ENCODE measurements around the gene KREMEN2. TPM values are rescaled to one million over a fixed set of nuclear protein-coding genes. Genes with fewer than 3 reads are reported as not detected.

KREMEN2 gene
- total RNA-seq, 1 donor = not detected

DNA sequence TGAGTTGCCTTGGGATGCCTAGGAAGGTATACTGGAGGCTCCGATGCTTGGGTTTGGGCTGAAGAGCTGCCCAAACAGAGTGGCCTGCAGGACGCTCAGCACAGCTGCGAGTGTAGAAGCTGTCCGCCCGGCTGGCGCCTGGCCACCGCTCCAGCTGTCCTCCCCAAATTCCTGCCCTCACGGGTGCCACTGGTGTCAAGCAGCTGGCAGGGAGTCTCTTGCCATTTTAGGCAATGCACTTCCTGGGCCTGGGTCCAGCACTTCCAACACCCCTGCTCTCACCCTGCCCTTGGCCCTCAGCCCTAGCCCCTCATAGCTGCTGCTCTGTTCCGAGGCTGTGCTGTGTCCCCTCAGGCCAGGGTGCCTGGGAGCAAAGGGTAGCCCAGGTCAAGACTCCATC, 21.4 kb downstream of the KREMEN2 start:
- Histone ChIP-seq H3K36me3 (ENCODE audit: insufficient read depth, low read length) (no peaks in the 10 kb centered on the region), H3K79me2 (ENCODE audit: insufficient read depth, low read length) (no peaks in the 10 kb centered on the region), H3K4me1 (ENCODE audit: insufficient read depth, low read length) (peaks cover 4% of the 10 kb centered on the region), H3K9me3 (ENCODE audit: low read depth, low read length) (no peaks in the 10 kb centered on the region), H4K20me1 (ENCODE audit: insufficient read depth, low read length) (no peaks in the 10 kb centered on the region), H3K4me3 (ENCODE audit: insufficient read depth, low read length) (no peak overlapping the region), H2AFZ (ENCODE audit: low read length) (no peak overlapping the region), H3K27me3 (ENCODE audit: insufficient read depth, low read length) (peaks cover 8% of the 10 kb centered on the region), H3K4me2 (ENCODE audit: insufficient read depth, low read length) (no peak overlapping the region), H3K27ac (ENCODE audit: low read depth, low read length) (no peak overlapping the region)
- TF ChIP-seq, protein P1, sequence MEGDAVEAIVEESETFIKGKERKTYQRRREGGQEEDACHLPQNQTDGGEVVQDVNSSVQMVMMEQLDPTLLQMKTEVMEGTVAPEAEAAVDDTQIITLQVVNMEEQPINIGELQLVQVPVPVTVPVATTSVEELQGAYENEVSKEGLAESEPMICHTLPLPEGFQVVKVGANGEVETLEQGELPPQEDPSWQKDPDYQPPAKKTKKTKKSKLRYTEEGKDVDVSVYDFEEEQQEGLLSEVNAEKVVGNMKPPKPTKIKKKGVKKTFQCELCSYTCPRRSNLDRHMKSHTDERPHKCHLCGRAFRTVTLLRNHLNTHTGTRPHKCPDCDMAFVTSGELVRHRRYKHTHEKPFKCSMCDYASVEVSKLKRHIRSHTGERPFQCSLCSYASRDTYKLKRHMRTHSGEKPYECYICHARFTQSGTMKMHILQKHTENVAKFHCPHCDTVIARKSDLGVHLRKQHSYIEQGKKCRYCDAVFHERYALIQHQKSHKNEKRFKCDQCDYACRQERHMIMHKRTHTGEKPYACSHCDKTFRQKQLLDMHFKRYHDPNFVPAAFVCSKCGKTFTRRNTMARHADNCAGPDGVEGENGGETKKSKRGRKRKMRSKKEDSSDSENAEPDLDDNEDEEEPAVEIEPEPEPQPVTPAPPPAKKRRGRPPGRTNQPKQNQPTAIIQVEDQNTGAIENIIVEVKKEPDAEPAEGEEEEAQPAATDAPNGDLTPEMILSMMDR (IDR thresholded peaks at IDR 0.05; ENCODE audit: extremely low read depth, low read depth, low read length) = no peak
- no peak for DNase-seq (ENCODE audit: insufficient read length, low spot score, missing footprints)

DNA sequence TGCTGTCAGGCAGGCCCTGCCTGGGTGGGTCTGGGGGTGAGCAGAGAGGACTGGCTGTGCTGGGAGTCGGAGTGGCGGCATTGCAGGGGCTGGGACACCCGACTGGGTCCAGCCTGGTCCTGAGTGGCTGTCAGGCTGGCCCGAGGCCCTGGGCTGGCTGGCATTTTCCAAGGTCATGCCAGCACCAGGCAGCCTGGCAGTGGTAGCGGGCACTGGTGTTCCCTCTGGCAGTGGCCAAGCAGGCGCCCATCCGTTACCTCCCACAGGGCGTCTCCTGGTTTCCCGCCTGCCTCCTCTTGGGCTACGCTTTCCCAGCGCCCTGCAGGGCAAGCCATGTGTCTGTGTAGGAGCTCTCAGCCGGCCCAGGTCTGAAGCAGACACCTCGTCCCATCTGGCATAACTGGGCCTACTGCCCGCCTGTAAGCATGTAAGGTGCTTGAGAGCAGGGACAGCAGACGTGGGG, 21.8 kb downstream of the KREMEN2 start:
- Histone ChIP-seq H3K4me3 (ENCODE audit: insufficient read depth, low read length) (no peak overlapping the region), H3K79me2 (ENCODE audit: insufficient read depth, low read length) (no peaks in the 10 kb centered on the region), H3K4me1 (ENCODE audit: insufficient read depth, low read length) (peaks cover 1% of the 10 kb centered on the region), H3K4me2 (ENCODE audit: insufficient read depth, low read length) (no peak overlapping the region), H3K27me3 (ENCODE audit: insufficient read depth, low read length) (peaks cover 8% of the 10 kb centered on the region), H3K9me3 (ENCODE audit: low read depth, low read length) (no peaks in the 10 kb centered on the region), H4K20me1 (ENCODE audit: insufficient read depth, low read length) (no peaks in the 10 kb centered on the region), H3K27ac (ENCODE audit: low read depth, low read length) (no peak overlapping the region), H3K36me3 (ENCODE audit: insufficient read depth, low read length) (no peaks in the 10 kb centered on the region), H2AFZ (ENCODE audit: low read length) (no peak overlapping the region)
- no peak for DNase-seq (ENCODE audit: insufficient read length, low spot score, missing footprints)
- TF ChIP-seq, protein P1 (IDR thresholded peaks at IDR 0.05; ENCODE audit: extremely low read depth, low read depth, low read length) = no peak

DNA sequence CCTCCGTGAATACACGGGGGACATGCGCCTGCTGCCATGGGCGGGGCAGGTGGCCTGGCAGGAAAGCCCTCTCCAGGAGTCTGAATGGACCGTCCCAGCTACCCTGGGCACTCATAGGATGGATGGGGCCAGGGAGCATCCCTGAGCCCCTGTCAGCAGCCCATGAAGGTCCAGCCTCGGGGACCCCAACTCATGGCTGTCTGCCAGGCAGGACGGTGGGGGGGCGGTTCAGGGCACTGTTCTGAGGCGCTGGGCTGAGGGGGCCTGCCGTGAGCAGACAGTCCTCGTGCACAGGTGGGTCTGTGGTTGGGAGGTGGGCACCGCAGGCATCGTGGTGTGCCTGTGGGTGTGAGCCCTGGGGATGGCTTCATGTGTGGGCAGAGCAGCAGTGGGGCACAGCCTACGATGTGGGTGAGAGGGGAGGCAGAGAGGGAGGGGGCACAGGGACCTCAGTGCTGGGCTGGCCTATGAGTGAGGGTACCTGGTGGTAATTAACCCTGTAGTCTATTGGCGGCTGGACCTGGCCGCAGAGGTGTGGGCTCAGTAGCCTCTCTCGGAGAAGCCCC, 22.6 kb downstream of the KREMEN2 start:
- Histone ChIP-seq H3K36me3 (ENCODE audit: insufficient read depth, low read length) (no peaks in the 10 kb centered on the region), H3K79me2 (ENCODE audit: insufficient read depth, low read length) (no peaks in the 10 kb centered on the region), H3K27ac (ENCODE audit: low read depth, low read length) (no peak overlapping the region), H3K9me3 (ENCODE audit: low read depth, low read length) (no peaks in the 10 kb centered on the region), H2AFZ (ENCODE audit: low read length) (no peak overlapping the region), H3K4me1 (ENCODE audit: insufficient read depth, low read length) (no peaks in the 10 kb centered on the region), H3K4me3 (ENCODE audit: insufficient read depth, low read length) (no peak overlapping the region), H3K4me2 (ENCODE audit: insufficient read depth, low read length) (no peak overlapping the region), H4K20me1 (ENCODE audit: insufficient read depth, low read length) (no peaks in the 10 kb centered on the region), H3K27me3 (ENCODE audit: insufficient read depth, low read length) (peaks cover 8% of the 10 kb centered on the region)
- TF ChIP-seq, protein P1 (IDR thresholded peaks at IDR 0.05; ENCODE audit: extremely low read depth, low read depth, low read length) = no peak
- no peak for DNase-seq (ENCODE audit: insufficient read length, low spot score, missing footprints)

DNA sequence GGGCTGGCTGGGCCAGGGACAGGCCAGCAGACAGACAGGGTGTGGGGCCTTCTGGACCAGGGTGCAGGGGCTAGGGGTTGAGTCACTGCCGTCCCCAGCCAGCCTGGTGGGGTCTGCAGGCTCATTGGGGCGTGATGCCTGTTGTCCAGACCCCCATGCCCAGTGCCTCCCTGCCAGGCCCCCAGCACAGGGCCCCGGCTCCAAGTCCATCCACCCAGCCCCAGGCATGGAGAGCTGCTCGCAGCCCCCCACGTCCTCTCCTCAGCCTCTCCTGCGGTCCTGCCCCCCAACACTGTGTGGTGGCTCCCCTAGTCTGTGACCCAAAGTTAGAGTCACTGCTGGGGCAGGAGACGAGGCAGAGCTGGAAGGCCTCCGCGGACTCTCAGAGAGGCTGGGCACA, 23.2 kb downstream of the KREMEN2 start:
- H3K4me3 ChIP-seq (ENCODE audit: insufficient read depth, low read length) = no peak overlapping the region
- no peak overlapping the region for H3K4me2 ChIP-seq (ENCODE audit: insufficient read depth, low read length)
- DNase-seq (ENCODE audit: insufficient read length, low spot score, missing footprints) = no peak

More for the DNA sequence above, 23.2 kb downstream of the KREMEN2 start:
- H4K20me1 ChIP-seq (ENCODE audit: insufficient read depth, low read length) = no peaks in the 10 kb centered on the region
- H3K79me2 ChIP-seq (ENCODE audit: insufficient read depth, low read length) = no peaks in the 10 kb centered on the region
- no peaks in the 10 kb centered on the region for H3K4me1 ChIP-seq (ENCODE audit: insufficient read depth, low read length)
- H3K27ac ChIP-seq (ENCODE audit: low read depth, low read length) = no peak overlapping the region
- peaks cover 8% of the 10 kb centered on the region for H3K27me3 ChIP-seq (ENCODE audit: insufficient read depth, low read length)
- H2AFZ ChIP-seq (ENCODE audit: low read length) = no peak overlapping the region
- H3K9me3 ChIP-seq (ENCODE audit: low read depth, low read length) = no peaks in the 10 kb centered on the region
- TF ChIP-seq, protein P1 (IDR thresholded peaks at IDR 0.05; ENCODE audit: extremely low read depth, low read depth, low read length) = no peak
- no peaks in the 10 kb centered on the region for H3K36me3 ChIP-seq (ENCODE audit: insufficient read depth, low read length)
